GM12874 (cell line): ENCODE measurements around the gene HS2ST1.

Source experiments
- CTCF ChIP-seq: IDR thresholded peaks from 2 replicates; pipeline ENCODE4 v1.5.1; 2011; ENCODE audit warnings: low read depth, mild to moderate bottlenecking, control low read depth, low read length, moderate library complexity; ENCODE audit not compliant: insufficient read depth

HS2ST1 gene

GRCh38 chr1:87064309-87064708 lies 149.9 kb downstream of the HS2ST1 start:
- no peak for TF ChIP-seq CTCF

- no peak for TF ChIP-seq CTCF
Observed at GRCh38 chr1:87064986-87065385, 150.6 kb downstream of the HS2ST1 start.

- no peak for TF ChIP-seq CTCF
Observed at GRCh38 chr1:87072411-87072810, 158.0 kb downstream of the HS2ST1 start.

GRCh38 chr1:87072904-87073303 lies 158.5 kb downstream of the HS2ST1 start:
- TF ChIP-seq CTCF = no peak

GRCh38 chr1:87074001-87074795 lies 159.8 kb downstream of the HS2ST1 start:
- TF ChIP-seq CTCF = no peak

- no peak for TF ChIP-seq CTCF
Observed at GRCh38 chr1:87077959-87078639, 163.7 kb downstream of the HS2ST1 start.

- TF ChIP-seq CTCF = no peak
Observed at GRCh38 chr1:87084244-87084836, 169.9 kb downstream of the HS2ST1 start.
